SK-N-SH treated with all-trans-retinoic acid at 6 μM for 48 hours (cell line): Measurements from ENCODE around the gene CENPM.

ENCODE experiments used
- ATAC-seq: fragments of 200-7000 bp; cut with Tn5 transposase; 3 replicates; pipeline ENCODE4 v1.9.1; 2020; ENCODE audit warnings: mild to moderate bottlenecking, moderate library complexity
- ARNTL ChIP-seq: fragments of 450-650 bp; formaldehyde crosslinking; IDR thresholded peaks from 2 replicates; pipeline ENCODE4 v1.5.0; 2020; ENCODE audit warnings: low read depth, mild to moderate bottlenecking, moderate library complexity, borderline replicate concordance
- BACH2 ChIP-seq: fragments of 250-450 bp; sonication (Bioruptor Pico); IDR thresholded peaks from 2 replicates; pipeline ENCODE4 v1.9.0; 2021; ENCODE audit warnings: mild to moderate bottlenecking, borderline replicate concordance
- CREB5 ChIP-seq: fragments of 250-450 bp; sonication (Bioruptor Pico); IDR thresholded peaks from 2 replicates; pipeline ENCODE4 v1.5.1; 2020; ENCODE audit warnings: low read depth, mild to moderate bottlenecking, moderate library complexity
- CSDC2 ChIP-seq: fragments of 250-450 bp; sonication (Bioruptor Pico); IDR thresholded peaks from 2 replicates; pipeline ENCODE4 v1.5.0; 2020; ENCODE audit warnings: mild to moderate bottlenecking, moderate library complexity
- CSRNP3 ChIP-seq: fragments of 250-450 bp; sonication (Bioruptor Pico); IDR thresholded peaks from 2 replicates; pipeline ENCODE4 v1.5.1; 2021; ENCODE audit warnings: mild to moderate bottlenecking, moderate library complexity
- ESRRG ChIP-seq: fragments of 250-450 bp; sonication (Bioruptor Pico); IDR thresholded peaks from 2 replicates; pipeline ENCODE4 v1.6.1; 2021; ENCODE audit warnings: mild to moderate bottlenecking
- GLIS3 ChIP-seq: fragments of 250-450 bp; sonication (Bioruptor Pico); IDR thresholded peaks from 2 replicates; pipeline ENCODE4 v1.5.0; 2020; ENCODE audit warnings: mild to moderate bottlenecking, moderate library complexity
- ISL1 ChIP-seq: fragments of 250-450 bp; sonication (Bioruptor Pico); IDR thresholded peaks from 2 replicates; pipeline ENCODE4 v2.1.2; 2022; ENCODE audit warnings: mild to moderate bottlenecking, moderate library complexity
- OSR1 ChIP-seq: fragments of 250-450 bp; sonication (Bioruptor Pico); IDR thresholded peaks from 2 replicates; pipeline ENCODE4 v1.8.0; 2022; ENCODE audit warnings: moderate library complexity, mild to moderate bottlenecking, inconsistent platforms
- PPARA ChIP-seq: fragments of 250-450 bp; sonication (Bioruptor Pico); IDR thresholded peaks from 2 replicates; pipeline ENCODE4 v1.5.0; 2020; ENCODE audit warnings: mild to moderate bottlenecking, borderline replicate concordance
- RARB ChIP-seq: fragments of 250-450 bp; sonication (Bioruptor Pico); IDR thresholded peaks from 2 replicates; pipeline ENCODE4 v1.8.0; 2021; ENCODE audit warnings: mild to moderate bottlenecking, moderate library complexity
- SNAI2 ChIP-seq: fragments of 250-450 bp; sonication (Bioruptor Pico); IDR thresholded peaks from 2 replicates; pipeline ENCODE4 v1.5.0; 2020; ENCODE audit warnings: mild to moderate bottlenecking, moderate library complexity
- TCF4 ChIP-seq: fragments of 250-450 bp; sonication (Bioruptor Pico); IDR thresholded peaks from 2 replicates; pipeline ENCODE4 v1.8.0; 2021; ENCODE audit warnings: mild to moderate bottlenecking, moderate library complexity, borderline replicate concordance
- TOX ChIP-seq: fragments of 250-450 bp; sonication (Bioruptor Pico); IDR thresholded peaks from 2 replicates; pipeline ENCODE4 v1.8.0; 2021; ENCODE audit warnings: mild to moderate bottlenecking, moderate library complexity, borderline replicate concordance
- ZC3H10 ChIP-seq: fragments of 250-450 bp; sonication (Bioruptor Pico); IDR thresholded peaks from 2 replicates; pipeline ENCODE4 v1.5.1; 2021; ENCODE audit warnings: mild to moderate bottlenecking, moderate library complexity
- ZFP3 ChIP-seq: fragments of 250-450 bp; sonication (Bioruptor Pico); IDR thresholded peaks from 2 replicates; pipeline ENCODE4 v1.5.0; 2020; ENCODE audit warnings: mild to moderate bottlenecking, moderate library complexity
- ZFP30 ChIP-seq: fragments of 450-650 bp; formaldehyde crosslinking; IDR thresholded peaks from 2 replicates; pipeline ENCODE4 v1.5.0; 2022; ENCODE audit warnings: mild to moderate bottlenecking, moderate library complexity
- ZNF565 ChIP-seq: fragments of 450-650 bp; formaldehyde crosslinking; conservative IDR thresholded peaks from 2 replicates; pipeline ENCODE4 v1.5.0; 2020; ENCODE audit warnings: low read depth, mild to moderate bottlenecking, moderate library complexity
- ZNF70 ChIP-seq: fragments of 450-650 bp; formaldehyde crosslinking; IDR thresholded peaks from 2 replicates; pipeline ENCODE4 v1.5.0; 2020; ENCODE audit warnings: mild to moderate bottlenecking, moderate library complexity
- ZNF8 ChIP-seq: fragments of 450-650 bp; formaldehyde crosslinking; IDR thresholded peaks from 2 replicates; pipeline ENCODE4 v1.5.0; 2020; ENCODE audit warnings: mild to moderate bottlenecking, moderate library complexity
- TF ChIP-seq, protein P1 (sequence below): fragments of 250-450 bp; sonication (Bioruptor Pico); IDR thresholded peaks from 2 replicates; pipeline ENCODE4 v1.8.0; 2020; ENCODE audit warnings: mild to moderate bottlenecking, moderate library complexity, borderline replicate concordance

CENPM gene, protein sequence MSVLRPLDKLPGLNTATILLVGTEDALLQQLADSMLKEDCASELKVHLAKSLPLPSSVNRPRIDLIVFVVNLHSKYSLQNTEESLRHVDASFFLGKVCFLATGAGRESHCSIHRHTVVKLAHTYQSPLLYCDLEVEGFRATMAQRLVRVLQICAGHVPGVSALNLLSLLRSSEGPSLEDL

GRCh38 chr22:41946629-41947423 is at the start of gene CENPM:
TSS of gene CENPM (minus strand) at chr22:41947152. CDS start at chr22:41947076, 76 bp downstream.
- no peak for TF ChIP-seq ZNF70
- TF ChIP-seq ARNTL (CRISPR knock-in tag) = no peak
- no peak for TF ChIP-seq ZNF8 (CRISPR knock-in tag)
- TF ChIP-seq ZC3H10 = no peak
- TF ChIP-seq SNAI2 (CRISPR knock-in tag) = no peak
- no peak for TF ChIP-seq ZFP30 (CRISPR knock-in tag)
- no peak for TF ChIP-seq ZNF565 (CRISPR knock-in tag)
- no peak for TF ChIP-seq TCF4 (CRISPR knock-in tag)
- TF ChIP-seq BACH2 (CRISPR knock-in tag) = no peak
- no peak for TF ChIP-seq CREB5 (CRISPR knock-in tag)
- no peak for TF ChIP-seq RARB (CRISPR knock-in tag)
- TF ChIP-seq, protein P1, sequence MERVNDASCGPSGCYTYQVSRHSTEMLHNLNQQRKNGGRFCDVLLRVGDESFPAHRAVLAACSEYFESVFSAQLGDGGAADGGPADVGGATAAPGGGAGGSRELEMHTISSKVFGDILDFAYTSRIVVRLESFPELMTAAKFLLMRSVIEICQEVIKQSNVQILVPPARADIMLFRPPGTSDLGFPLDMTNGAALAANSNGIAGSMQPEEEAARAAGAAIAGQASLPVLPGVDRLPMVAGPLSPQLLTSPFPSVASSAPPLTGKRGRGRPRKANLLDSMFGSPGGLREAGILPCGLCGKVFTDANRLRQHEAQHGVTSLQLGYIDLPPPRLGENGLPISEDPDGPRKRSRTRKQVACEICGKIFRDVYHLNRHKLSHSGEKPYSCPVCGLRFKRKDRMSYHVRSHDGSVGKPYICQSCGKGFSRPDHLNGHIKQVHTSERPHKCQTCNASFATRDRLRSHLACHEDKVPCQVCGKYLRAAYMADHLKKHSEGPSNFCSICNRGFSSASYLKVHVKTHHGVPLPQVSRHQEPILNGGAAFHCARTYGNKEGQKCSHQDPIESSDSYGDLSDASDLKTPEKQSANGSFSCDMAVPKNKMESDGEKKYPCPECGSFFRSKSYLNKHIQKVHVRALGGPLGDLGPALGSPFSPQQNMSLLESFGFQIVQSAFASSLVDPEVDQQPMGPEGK = no peak
- TF ChIP-seq TOX (CRISPR knock-in tag) = no peak
- TF ChIP-seq PPARA (CRISPR knock-in tag) = no peak
- TF ChIP-seq, all 23 proteins: peak for 0
- ATAC-seq = peak; percentile 96

DNA sequence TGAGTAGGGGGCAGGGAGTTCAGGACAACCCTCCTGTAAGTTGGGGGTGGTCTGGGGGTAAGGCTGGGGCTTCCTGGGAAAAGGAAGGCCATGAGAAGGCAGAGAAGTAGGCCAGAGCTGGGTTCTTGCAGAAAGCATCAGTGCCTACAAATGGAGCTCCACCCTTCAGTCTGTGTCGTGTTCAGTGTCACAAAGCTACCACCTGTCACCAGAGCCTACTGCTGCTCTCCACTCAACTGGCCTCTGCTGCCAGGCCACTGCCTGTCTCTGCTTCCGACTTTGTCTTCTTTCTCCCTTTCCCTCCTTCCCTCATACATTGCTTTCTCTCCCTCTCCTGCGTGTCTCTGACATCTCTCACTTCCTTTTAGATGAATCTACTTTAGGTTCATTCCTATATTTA is 48.3 kb upstream of the CENPM start:
- ATAC-seq = no peak
- TF ChIP-seq, protein P1 = no peak
- no peak for TF ChIP-seq ZNF8 (CRISPR knock-in tag)
- TF ChIP-seq ISL1 (CRISPR knock-in tag) = no peak
- no peak for TF ChIP-seq RARB (CRISPR knock-in tag)
- TF ChIP-seq CSDC2 (CRISPR knock-in tag) = no peak
- TF ChIP-seq TOX (CRISPR knock-in tag) = no peak
- TF ChIP-seq GLIS3 = no peak
- no peak for TF ChIP-seq CREB5 (CRISPR knock-in tag)
- TF ChIP-seq, all 23 proteins: peak for 0

DNA sequence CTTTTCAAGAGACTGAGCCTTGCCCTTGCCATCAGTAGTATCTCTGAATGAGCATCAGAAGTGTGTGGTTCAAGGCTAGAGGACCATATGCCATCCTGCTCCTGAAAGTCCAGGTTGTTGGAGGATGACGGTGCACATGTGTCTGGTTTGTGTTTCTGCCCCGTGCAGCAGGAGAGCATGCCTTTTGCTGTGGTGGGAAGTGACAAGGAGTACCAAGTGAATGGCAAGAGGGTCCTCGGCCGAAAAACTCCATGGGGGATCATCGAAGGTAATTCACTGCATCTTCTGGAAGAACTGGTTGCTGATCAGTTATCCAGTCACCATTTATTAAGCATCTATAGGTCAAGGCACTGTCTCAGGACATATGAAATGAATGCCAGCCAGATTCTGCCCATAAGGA is 45.5 kb upstream of the CENPM start:
- TF ChIP-seq ZFP30 (CRISPR knock-in tag) (no peak), CSRNP3 (CRISPR knock-in tag) (no peak), SNAI2 (CRISPR knock-in tag) (no peak), ZFP3 (no peak), GLIS3 (no peak), TOX (CRISPR knock-in tag) (no peak), CREB5 (CRISPR knock-in tag) (no peak), TCF4 (CRISPR knock-in tag) (no peak), ESRRG (CRISPR knock-in tag) (no peak), ARNTL (CRISPR knock-in tag) (no peak), BACH2 (CRISPR knock-in tag) (no peak), ZC3H10 (no peak), ZNF70 (no peak), OSR1 (CRISPR knock-in tag) (no peak)
- TF ChIP-seq, protein P1 = no peak
- ATAC-seq = no peak
